CD4-positive, alpha-beta T cell treated with Interleukin-2 at 100 ng/mL for 4 hours (primary cell): ENCODE results near the gene ZMYM2.

Experiments
- DNase-seq: peaks from one replicate; pipeline ENCODE4 v3.0.0-alpha.2; 2020; ENCODE audit warnings: low spot score

Gene ZMYM2

GRCh38 chr13:20105161-20105689 is 146.7 kb downstream of the ZMYM2 start:
- DNase-seq: no peak

GRCh38 chr13:20106742-20107141 is 148.2 kb downstream of the ZMYM2 start:
- DNase-seq: no peak

GRCh38 chr13:20109037-20109436 is 150.5 kb downstream of the ZMYM2 start:
- no peak for DNase-seq

GRCh38 chr13:20114066-20114610 is 155.6 kb downstream of the ZMYM2 start:
- DNase-seq: no peak

- DNase-seq: no peak
Observed at GRCh38 chr13:20116213-20116612, 157.7 kb downstream of the ZMYM2 start.

GRCh38 chr13:20118268-20119140 is 160.0 kb downstream of the ZMYM2 start:
- DNase-seq: peak; percentile 41

- DNase-seq: no peak
Observed at GRCh38 chr13:20119960-20120359, 161.4 kb downstream of the ZMYM2 start.

- peak; percentile 16 for DNase-seq
Observed at GRCh38 chr13:20121159-20121525, 162.6 kb downstream of the ZMYM2 start.

GRCh38 chr13:20124303-20124702 is 165.8 kb downstream of the ZMYM2 start:
- DNase-seq: no peak

- DNase-seq: no peak
Observed at GRCh38 chr13:20125129-20125782, 166.7 kb downstream of the ZMYM2 start.

- no peak for DNase-seq
Observed at GRCh38 chr13:20125783-20126165, 167.2 kb downstream of the ZMYM2 start.

- DNase-seq: no peak
Observed at GRCh38 chr13:20126541-20127261, 168.2 kb downstream of the ZMYM2 start.

GRCh38 chr13:20127262-20127561 is 168.7 kb downstream of the ZMYM2 start:
- DNase-seq: no peak

GRCh38 chr13:20127562-20128458 is 169.3 kb downstream of the ZMYM2 start:
- peak; percentile 33 for DNase-seq

- no peak for DNase-seq
Observed at GRCh38 chr13:20128459-20128931, 170.0 kb downstream of the ZMYM2 start.

- DNase-seq: no peak
Observed at GRCh38 chr13:20129076-20129475, 170.5 kb downstream of the ZMYM2 start.

GRCh38 chr13:20130012-20130411 is 171.5 kb downstream of the ZMYM2 start:
- DNase-seq: no peak

- no peak for DNase-seq
Observed at GRCh38 chr13:20130652-20131051, 172.1 kb downstream of the ZMYM2 start.

- DNase-seq: no peak
Observed at GRCh38 chr13:20131057-20131832, 172.7 kb downstream of the ZMYM2 start.

- DNase-seq: no peak
Observed at GRCh38 chr13:20132052-20132634, 173.6 kb downstream of the ZMYM2 start.
